ENCODE results near the gene TOMM34. TPM values are rescaled to one million over a fixed set of nuclear protein-coding genes. Genes with fewer than 3 reads are reported as not detected.
A peak's percentile ranks its signal among the peaks of the same experiment; 100 is the strongest.

TOMM34 gene
- total and polyA plus RNA-seq, 9 of the 15 experiments (the other 6 are each of a cell fraction or from before 2014, with no cell fraction given): 18.1 to 69.4 (median 41.7) TPM

- TF ChIP-seq RREB1 (CRISPR knock-in tag; IDR thresholded peaks at IDR 0.05) (peak; percentile 73; the same call in 1 of the 2 replicates), POLR2B (IDR thresholded peaks at IDR 0.05; ENCODE audit: low read depth, partially characterized antibody) (peak; percentile 71), KDM5B (IDR thresholded peaks at IDR 0.05; ENCODE audit: insufficient replicate concordance, low read depth, low read length) (peak; percentile 91), ELF4 (CRISPR knock-in tag; IDR thresholded peaks at IDR 0.05) (peak; percentile 89), PRPF4 (IDR thresholded peaks at IDR 0.05; ENCODE audit: insufficient read depth, low read depth, low read length, poor library complexity, severe bottlenecking) (no peak), FOSL1 (tag; conservative IDR thresholded peaks at IDR 0.05) (peak; percentile 34; the same call in 1 of the 2 replicates), ZBTB7A (IDR thresholded peaks at IDR 0.05; ENCODE audit: borderline replicate concordance, control insufficient read depth, low read depth, low read length) (peak; percentile 84; the same call in 1 of the 2 replicates), ATF1 (CRISPR knock-in tag; IDR thresholded peaks at IDR 0.05) (no peak), ATF1 (tag; IDR thresholded peaks at IDR 0.05) (peak; percentile 87), KAT2B (IDR thresholded peaks at IDR 0.05; ENCODE audit: low read depth, low read length) (peak; percentile 94), CTCFL (IDR thresholded peaks at IDR 0.05; ENCODE audit: borderline replicate concordance, insufficient read depth, low read depth, low read length, poor library complexity, severe bottlenecking) (peak; percentile 100), CEBPB (tag; IDR thresholded peaks at IDR 0.05) (no peak), HDAC1 (IDR thresholded peaks at IDR 0.05) (peak in 1 of 2 experiments; percentile 88; a peak in 2 of 4 replicates), CTBP1 (IDR thresholded peaks at IDR 0.05; ENCODE audit: borderline replicate concordance) (peak; percentile 93), KDM2B (CRISPR knock-in tag; IDR thresholded peaks at IDR 0.05) (no peak), KLF1 (tag; IDR thresholded peaks at IDR 0.05) (peak; percentile 85)
- TF ChIP-seq, protein P1, sequence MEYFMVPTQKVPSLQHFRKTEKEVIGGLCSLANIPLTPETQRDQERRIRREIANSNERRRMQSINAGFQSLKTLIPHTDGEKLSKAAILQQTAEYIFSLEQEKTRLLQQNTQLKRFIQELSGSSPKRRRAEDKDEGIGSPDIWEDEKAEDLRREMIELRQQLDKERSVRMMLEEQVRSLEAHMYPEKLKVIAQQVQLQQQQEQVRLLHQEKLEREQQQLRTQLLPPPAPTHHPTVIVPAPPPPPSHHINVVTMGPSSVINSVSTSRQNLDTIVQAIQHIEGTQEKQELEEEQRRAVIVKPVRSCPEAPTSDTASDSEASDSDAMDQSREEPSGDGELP (CRISPR knock-in tag; IDR thresholded peaks at IDR 0.05; ENCODE audit: borderline replicate concordance): peak; percentile 96
Measured at GRCh38 chr20:44966030-44966961, 6.1 kb upstream of the TOMM34 start, which contains the start of gene STK4 (continued).
